Neural progenitor cell (in vitro differentiated cells): ENCODE measurements around the gene GALE. TPM values are rescaled to one million over a fixed set of nuclear protein-coding genes. Genes with fewer than 3 reads are reported as not detected.
A peak's percentile ranks its signal among the peaks of the same experiment; 100 is the strongest.

ENCODE experiments used
- DNase-seq: peaks from one replicate; pipeline ENCODE4 v3.0.0-alpha.2; 2016; ENCODE audit warnings: low spot score
- H2AFZ ChIP-seq: fragments of 200-600 bp; sonication (generic); replicated peaks from 2 replicates; pipeline ENCODE4 v1.6.1; 2016; ENCODE audit warnings: antibody characterized with exemption
- H3F3A ChIP-seq: fragments of 200-600 bp; sonication (generic); 2 replicates; pipeline ENCODE4 v1.6.1; 2016; ENCODE audit warnings: antibody characterized with exemption, low read depth
- H3K27ac ChIP-seq: fragments of 200-600 bp; sonication (generic); 2 replicates; pipeline ENCODE4 v1.5.1; 2016; ENCODE audit warnings: mild to moderate bottlenecking
- H3K27me3 ChIP-seq: fragments of 200-600 bp; sonication (generic); 2 replicates; pipeline ENCODE4 v1.6.1; 2016; ENCODE audit warnings: mild to moderate bottlenecking, moderate library complexity
- H3K36me3 ChIP-seq: fragments of 200-600 bp; sonication (generic); 2 replicates; pipeline ENCODE4 v1.5.1; 2016
- H3K4me1 ChIP-seq: fragments of 200-600 bp; sonication (generic); 2 replicates; pipeline ENCODE4 v1.6.1; 2016; ENCODE audit warnings: mixed run types
- H3K4me2 ChIP-seq: fragments of 200-600 bp; sonication (generic); 2 replicates; pipeline ENCODE4 v1.6.1; 2016
- H3K4me3 ChIP-seq: fragments of 200-600 bp; sonication (generic); 2 replicates; pipeline ENCODE4 v1.5.1; 2016
- H3K79me2 ChIP-seq: fragments of 200-600 bp; sonication (generic); 2 replicates; pipeline ENCODE4 v1.6.1; 2016; ENCODE audit warnings: low read depth
- H3K9ac ChIP-seq: fragments of 200-600 bp; sonication (generic); 2 replicates; pipeline ENCODE4 v1.6.1; 2016
- H3K9me3 ChIP-seq: fragments of 200-600 bp; sonication (generic); 2 replicates; pipeline ENCODE4 v1.5.1; 2016; ENCODE audit warnings: low read depth
- H4K20me1 ChIP-seq: fragments of 200-600 bp; sonication (generic); 2 replicates; pipeline ENCODE4 v1.6.1; 2016; ENCODE audit warnings: low read depth
- H3K27ac Mint-ChIP-seq: 3 replicates; pipeline ENCODE4 v1.8.0; 2021; ENCODE audit warnings: mixed read lengths
- H3K27me3 Mint-ChIP-seq: 2 replicates; pipeline ENCODE4 v1.8.0; 2022; ENCODE audit warnings: low read depth, mild to moderate bottlenecking, inconsistent platforms, moderate library complexity, mixed read lengths; ENCODE audit not compliant: insufficient read depth
- H3K36me3 Mint-ChIP-seq: 3 replicates; pipeline ENCODE4 v1.8.0; 2021; ENCODE audit warnings: mixed read lengths
- H3K4me1 Mint-ChIP-seq: 3 replicates; pipeline ENCODE4 v1.8.0; 2021; ENCODE audit warnings: mixed read lengths
- H3K4me3 Mint-ChIP-seq: 3 replicates; pipeline ENCODE4 v1.8.0; 2021; ENCODE audit warnings: mild to moderate bottlenecking, moderate library complexity, mixed read lengths
- H3K9me3 Mint-ChIP-seq: 3 replicates; pipeline ENCODE4 v1.8.0; 2020; ENCODE audit warnings: mixed read lengths
- CTCF ChIP-seq: fragments of 200-600 bp; sonication (generic); IDR thresholded peaks from 2 replicates; pipeline ENCODE4 v1.5.1; 2017; ENCODE audit warnings: antibody characterized with exemption, mild to moderate bottlenecking
- EZH2 ChIP-seq: fragments of 200-600 bp; sonication (generic); IDR thresholded peaks from 2 replicates; pipeline ENCODE4 v1.6.1; 2017; ENCODE audit warnings: antibody characterized with exemption, mild to moderate bottlenecking, moderate library complexity
- EZH2phosphoT487 ChIP-seq: fragments of 200-600 bp; sonication (generic); IDR thresholded peaks from 2 replicates; pipeline ENCODE4 v1.6.1; 2017; ENCODE audit warnings: antibody characterized with exemption
- total RNA-seq: library from RNA; depleted of rRNA; stranded (reverse); fragments of >200 nt; gene quantifications from 2 replicates; pipeline ENCODE4 v1.2.3, GENCODE V29; 2015; ENCODE audit warnings: low replicate concordance

Gene GALE
- total RNA-seq, 1 donor from 2014 or later: 15.6 TPM

DNA sequence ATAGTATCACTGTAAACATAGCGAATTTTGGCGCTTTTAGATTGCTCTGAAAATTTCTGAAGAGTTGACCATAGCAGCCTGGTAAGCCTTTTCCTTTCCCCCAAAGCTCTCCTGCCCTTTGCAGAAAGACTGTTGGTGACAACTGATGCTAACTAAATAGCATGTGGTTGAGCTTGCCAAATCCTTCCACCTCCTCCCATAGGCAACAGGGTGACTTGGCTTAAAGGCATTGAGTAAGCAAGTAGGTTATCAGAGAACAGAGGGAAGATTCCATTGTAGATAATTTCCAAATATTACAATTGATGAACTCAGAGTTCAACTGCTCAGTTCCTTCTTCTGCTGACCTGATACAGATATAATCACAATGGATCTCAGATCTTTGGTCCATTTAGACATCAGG is 44.6 kb upstream of the GALE start:
- no peak overlapping the region for H3K9ac ChIP-seq
- H3F3A ChIP-seq: no peaks in the 10 kb centered on the region
- H3K27me3 Mint-ChIP-seq: peaks cover 7% of the 10 kb centered on the region
- no peak overlapping the region for H3K4me3 ChIP-seq
- no peak overlapping the region for H3K4me3 Mint-ChIP-seq
- TF ChIP-seq CTCF: no peak
- no peaks in the 10 kb centered on the region for H3K4me1 Mint-ChIP-seq
- H2AFZ ChIP-seq: no peak overlapping the region
- peak overlapping the region; percentile 70 for H3K27ac Mint-ChIP-seq
- no peaks in the 10 kb centered on the region for H4K20me1 ChIP-seq
- DNase-seq: no peak
- no peaks in the 10 kb centered on the region for H3K79me2 ChIP-seq
- H3K36me3 Mint-ChIP-seq: no peaks in the 10 kb centered on the region
- no peaks in the 10 kb centered on the region for H3K9me3 Mint-ChIP-seq
- no peaks in the 10 kb centered on the region for H3K4me1 ChIP-seq
- H3K27ac ChIP-seq: no peak overlapping the region
- H3K4me2 ChIP-seq: no peak overlapping the region
- no peaks in the 10 kb centered on the region for H3K27me3 ChIP-seq
- no peaks in the 10 kb centered on the region for H3K36me3 ChIP-seq
- H3K9me3 ChIP-seq: no peaks in the 10 kb centered on the region

DNA sequence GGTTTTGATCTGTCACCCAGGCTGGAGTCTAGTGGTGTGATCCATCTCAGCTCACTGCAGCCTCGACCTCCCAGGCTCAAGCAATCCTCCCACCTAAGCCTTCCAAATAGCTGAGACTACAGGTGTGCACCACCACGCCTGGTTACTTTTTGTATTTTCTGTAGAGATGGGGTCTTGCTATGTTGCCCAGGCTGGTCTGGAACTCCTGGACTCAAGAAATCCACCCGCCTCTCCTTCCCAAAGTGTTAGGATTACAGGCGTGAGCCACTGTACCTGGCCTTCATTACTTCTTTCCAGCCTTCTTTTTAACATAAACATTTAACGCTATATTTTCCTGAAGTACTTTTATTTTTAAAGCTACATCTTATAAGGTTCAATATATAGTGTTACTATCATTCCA is 43.1 kb upstream of the GALE start:
- H2AFZ ChIP-seq: no peak overlapping the region
- Mint-ChIP-seq H3K36me3 (no peaks in the 10 kb centered on the region), H3K27ac (no peak overlapping the region), H3K4me1 (peaks cover under 1% of the 10 kb centered on the region), H3K9me3 (no peaks in the 10 kb centered on the region), H3K27me3 (peaks cover 3% of the 10 kb centered on the region), H3K4me3 (no peak overlapping the region)
- no peaks in the 10 kb centered on the region for H3K9me3 ChIP-seq
- H4K20me1 ChIP-seq: no peaks in the 10 kb centered on the region
- no peak for TF ChIP-seq EZH2phosphoT487
- TF ChIP-seq EZH2: no peak
- TF ChIP-seq CTCF: no peak
- H3K4me2 ChIP-seq: no peak overlapping the region
- no peak overlapping the region for H3K4me3 ChIP-seq
- no peak for DNase-seq
- H3K9ac ChIP-seq: no peak overlapping the region
- H3K27me3 ChIP-seq: peaks cover 4% of the 10 kb centered on the region
- H3K36me3 ChIP-seq: no peaks in the 10 kb centered on the region
- no peaks in the 10 kb centered on the region for H3F3A ChIP-seq
- no peaks in the 10 kb centered on the region for H3K4me1 ChIP-seq
- H3K27ac ChIP-seq: no peak overlapping the region
- H3K79me2 ChIP-seq: no peaks in the 10 kb centered on the region

GRCh38 chr1:23838401-23838866 is 37.9 kb upstream of the GALE start:
- H4K20me1 ChIP-seq: no peaks in the 10 kb centered on the region
- H2AFZ ChIP-seq: peak overlapping the region; percentile 83
- H3F3A ChIP-seq: peaks cover 5% of the 10 kb centered on the region
- H3K9ac ChIP-seq: no peak overlapping the region
- Mint-ChIP-seq H3K27ac (no peak overlapping the region), H3K36me3 (no peaks in the 10 kb centered on the region), H3K4me3 (peak overlapping the region; percentile 80), H3K27me3 (peaks cover 10% of the 10 kb centered on the region), H3K4me1 (peaks cover 5% of the 10 kb centered on the region), H3K9me3 (no peaks in the 10 kb centered on the region)
- peak; percentile 59 for DNase-seq
- peaks cover 31% of the 10 kb centered on the region for H3K27me3 ChIP-seq
- H3K4me2 ChIP-seq: peak overlapping the region; percentile 77
- TF ChIP-seq EZH2phosphoT487: no peak
- TF ChIP-seq EZH2: no peak
- TF ChIP-seq CTCF: no peak
- H3K4me3 ChIP-seq: peak overlapping the region; percentile 41
- no peaks in the 10 kb centered on the region for H3K79me2 ChIP-seq
- H3K4me1 ChIP-seq: peaks cover 4% of the 10 kb centered on the region
- H3K36me3 ChIP-seq: no peaks in the 10 kb centered on the region
- no peaks in the 10 kb centered on the region for H3K9me3 ChIP-seq
- H3K27ac ChIP-seq: no peak overlapping the region
